ENCODE measurements around the gene ATP5PD.

GRCh38 chr17:75036643-75037268 is 10.0 kb downstream of the ATP5PD start:
- TF ChIP-seq EZH2 (IDR thresholded peaks at IDR 0.05) (no peak), POLR2AphosphoS5 (IDR thresholded peaks at IDR 0.05; ENCODE audit: borderline replicate concordance, low read depth, low read length) (peak; percentile 33)
